ENCODE results near the gene NOC4L.
A peak's percentile ranks its signal among the peaks of the same experiment; 100 is the strongest.

Gene NOC4L

GRCh38 chr12:132187646-132188450 is 43.6 kb downstream of the NOC4L start:
- no peak overlapping the region for H3K4me3 ChIP-seq (ENCODE audit: low read length)
- DNase-seq (ENCODE audit: low read depth): no peak
- no peak for TF ChIP-seq CTCF (conservative IDR thresholded peaks at IDR 0.05; ENCODE audit: low read depth, low read length)

GRCh38 chr12:132188451-132188901 is 44.2 kb downstream of the NOC4L start:
- TF ChIP-seq CTCF (conservative IDR thresholded peaks at IDR 0.05; ENCODE audit: low read depth, low read length): no peak
- no peak overlapping the region for H3K4me3 ChIP-seq (ENCODE audit: low read length)
- DNase-seq (ENCODE audit: low read depth): no peak

- H3K4me3 ChIP-seq (ENCODE audit: low read length): peak overlapping the region; percentile 53
- TF ChIP-seq CTCF (conservative IDR thresholded peaks at IDR 0.05; ENCODE audit: low read depth, low read length): no peak
- DNase-seq (ENCODE audit: low read depth): no peak
Measured at GRCh38 chr12:132188916-132189325, 44.7 kb downstream of the NOC4L start.

GRCh38 chr12:132189378-132190011 is 45.2 kb downstream of the NOC4L start:
- peak overlapping the region; percentile 53 for H3K4me3 ChIP-seq (ENCODE audit: low read length)
- peak; percentile 29 for DNase-seq (ENCODE audit: low read depth)
- TF ChIP-seq CTCF (conservative IDR thresholded peaks at IDR 0.05; ENCODE audit: low read depth, low read length): no peak

GRCh38 chr12:132190012-132190755 is 45.9 kb downstream of the NOC4L start:
- DNase-seq (ENCODE audit: low read depth): no peak
- H3K4me3 ChIP-seq (ENCODE audit: low read length): peak overlapping the region; percentile 53
- no peak for TF ChIP-seq CTCF (conservative IDR thresholded peaks at IDR 0.05; ENCODE audit: low read depth, low read length)

GRCh38 chr12:132190834-132191500 is 46.7 kb downstream of the NOC4L start:
- DNase-seq (ENCODE audit: low read depth): no peak
- TF ChIP-seq CTCF (conservative IDR thresholded peaks at IDR 0.05; ENCODE audit: low read depth, low read length): no peak
- H3K4me3 ChIP-seq (ENCODE audit: low read length): no peak overlapping the region

Data from retinal pigment epithelial cell (primary cell).